ENCODE results near the gene ZNF474. TPM values are rescaled to one million over a fixed set of nuclear protein-coding genes. Genes with fewer than 3 reads are reported as not detected.

Gene ZNF474
- total RNA-seq, 2 donors from 2014 or later, result not detected

- intact Hi-C loops (cut with DNase I), result no loop called here
- 43 to 50% methylated on average over 2 of the region's 2 CpGs for WGBS, 2 donors
- no peak for DNase-seq
- Histone ChIP-seq H3K36me3 (replicated peaks in 1 of 2; ENCODE audit: insufficient read depth in 1 of 2, low read depth in 2 of 2) (no peaks in the 10 kb centered on the region), H3K27me3 (no peaks in the 10 kb centered on the region), H3K4me1 (no peaks in the 10 kb centered on the region), H3K4me3 (no peak overlapping the region), H3K27ac (no peak overlapping the region), H3K9me3 (no peaks in the 10 kb centered on the region)
- ATAC-seq, result no peak
- TF ChIP-seq, protein P1, sequence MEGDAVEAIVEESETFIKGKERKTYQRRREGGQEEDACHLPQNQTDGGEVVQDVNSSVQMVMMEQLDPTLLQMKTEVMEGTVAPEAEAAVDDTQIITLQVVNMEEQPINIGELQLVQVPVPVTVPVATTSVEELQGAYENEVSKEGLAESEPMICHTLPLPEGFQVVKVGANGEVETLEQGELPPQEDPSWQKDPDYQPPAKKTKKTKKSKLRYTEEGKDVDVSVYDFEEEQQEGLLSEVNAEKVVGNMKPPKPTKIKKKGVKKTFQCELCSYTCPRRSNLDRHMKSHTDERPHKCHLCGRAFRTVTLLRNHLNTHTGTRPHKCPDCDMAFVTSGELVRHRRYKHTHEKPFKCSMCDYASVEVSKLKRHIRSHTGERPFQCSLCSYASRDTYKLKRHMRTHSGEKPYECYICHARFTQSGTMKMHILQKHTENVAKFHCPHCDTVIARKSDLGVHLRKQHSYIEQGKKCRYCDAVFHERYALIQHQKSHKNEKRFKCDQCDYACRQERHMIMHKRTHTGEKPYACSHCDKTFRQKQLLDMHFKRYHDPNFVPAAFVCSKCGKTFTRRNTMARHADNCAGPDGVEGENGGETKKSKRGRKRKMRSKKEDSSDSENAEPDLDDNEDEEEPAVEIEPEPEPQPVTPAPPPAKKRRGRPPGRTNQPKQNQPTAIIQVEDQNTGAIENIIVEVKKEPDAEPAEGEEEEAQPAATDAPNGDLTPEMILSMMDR (IDR thresholded peaks at IDR 0.05), result no peak
- TF ChIP-seq POLR2A (IDR thresholded peaks at IDR 0.05), result no peak
Observed at GRCh38 chr5:122114501-122114900, 14.8 kb upstream of the ZNF474 start.

GRCh38 chr5:122118356-122118948 is 10.9 kb upstream of the ZNF474 start:
- Histone ChIP-seq H3K9me3 (no peaks in the 10 kb centered on the region), H3K4me1 (no peaks in the 10 kb centered on the region), H3K36me3 (replicated peaks in 1 of 2; ENCODE audit: insufficient read depth in 1 of 2, low read depth in 2 of 2) (no peaks in the 10 kb centered on the region), H3K27me3 (no peaks in the 10 kb centered on the region), H3K4me3 (no peak overlapping the region), H3K27ac (no peak overlapping the region)
- 71 to 74% methylated on average over 1 of the region's 1 CpG for WGBS, 2 donors
- DNase-seq (no peak), ATAC-seq (no peak)
- intact Hi-C loops (cut with DNase I), result no loop called here
- TF ChIP-seq, protein P1 (IDR thresholded peaks at IDR 0.05), result no peak
- no peak for TF ChIP-seq POLR2A (IDR thresholded peaks at IDR 0.05)

DNA sequence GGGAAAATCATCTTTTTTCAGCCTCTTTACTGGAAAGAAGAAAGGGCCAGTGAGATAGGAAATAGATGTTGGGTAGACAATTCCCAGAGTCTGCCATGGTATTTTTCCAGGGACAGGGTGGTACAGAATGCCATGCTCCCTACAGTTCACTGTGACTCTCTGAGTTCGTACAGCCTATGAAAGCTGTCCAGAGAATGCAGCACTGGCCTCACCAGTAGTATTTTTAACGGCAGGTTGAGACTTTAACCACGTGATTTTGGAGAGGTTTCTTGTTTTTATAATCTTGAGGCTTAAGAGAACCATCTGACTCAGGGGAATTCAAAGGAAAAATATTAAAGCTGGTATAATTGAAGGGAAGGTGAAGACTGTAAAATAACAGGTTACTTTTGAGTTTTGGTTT is 10.1 kb upstream of the ZNF474 start:
- H3K27me3 ChIP-seq, result no peaks in the 10 kb centered on the region
- H3K27ac ChIP-seq, result no peak overlapping the region
- H3K36me3 ChIP-seq (replicated peaks in 1 of 2; ENCODE audit: insufficient read depth in 1 of 2, low read depth in 2 of 2), result no peaks in the 10 kb centered on the region
- 58 to 76% methylated on average over 3 of the region's 3 CpGs for WGBS, 2 donors
- TF ChIP-seq, protein P1 (IDR thresholded peaks at IDR 0.05), result no peak
- no peak for TF ChIP-seq POLR2A (IDR thresholded peaks at IDR 0.05)
- ATAC-seq, result no peak
- H3K4me3 ChIP-seq, result no peak overlapping the region
- DNase-seq, result no peak
- no peaks in the 10 kb centered on the region for H3K9me3 ChIP-seq
- intact Hi-C loops (cut with DNase I), result no loop called here
- no peaks in the 10 kb centered on the region for H3K4me1 ChIP-seq

- H3K4me3 ChIP-seq, result no peak overlapping the region
- no peak overlapping the region for H3K27ac ChIP-seq
- ATAC-seq (no peak), DNase-seq (no peak)
- H3K27me3 ChIP-seq, result no peaks in the 10 kb centered on the region
- no peaks in the 10 kb centered on the region for H3K4me1 ChIP-seq
- no peak for TF ChIP-seq POLR2A (IDR thresholded peaks at IDR 0.05)
- TF ChIP-seq, protein P1 (IDR thresholded peaks at IDR 0.05), result no peak
- no peaks in the 10 kb centered on the region for H3K9me3 ChIP-seq
- intact Hi-C loops (cut with DNase I), result no loop called here
- WGBS, 2 donors, result 46 to 58% methylated on average over 2 of the region's 2 CpGs
- H3K36me3 ChIP-seq (replicated peaks in 1 of 2; ENCODE audit: insufficient read depth in 1 of 2, low read depth in 2 of 2), result no peaks in the 10 kb centered on the region
Observed at GRCh38 chr5:122120493-122120892, 8.9 kb upstream of the ZNF474 start.

DNA sequence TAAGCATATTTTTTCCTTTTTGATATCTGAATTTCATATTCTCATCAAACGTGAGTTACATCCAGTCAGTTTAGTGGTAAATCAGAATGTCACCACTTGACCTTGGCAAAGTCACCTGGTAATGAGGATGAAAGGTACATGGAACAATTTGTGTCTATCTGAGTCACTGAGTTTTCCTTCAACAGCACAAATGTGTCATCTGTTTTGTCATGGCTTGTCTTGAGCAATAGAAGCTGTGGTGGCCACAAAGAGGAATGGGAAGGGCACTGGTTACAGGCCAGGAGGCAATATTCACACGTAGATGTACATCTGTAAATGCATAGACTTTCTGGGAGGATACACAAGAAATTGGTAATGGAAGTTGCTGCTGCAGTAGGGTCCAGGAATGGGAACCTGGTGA is 8.4 kb upstream of the ZNF474 start:
- Histone ChIP-seq H3K4me1 (no peaks in the 10 kb centered on the region), H3K4me3 (no peak overlapping the region), H3K36me3 (replicated peaks in 1 of 2; ENCODE audit: insufficient read depth in 1 of 2, low read depth in 2 of 2) (no peaks in the 10 kb centered on the region), H3K27me3 (no peaks in the 10 kb centered on the region), H3K27ac (no peak overlapping the region), H3K9me3 (no peaks in the 10 kb centered on the region)
- WGBS, 2 donors, result 44 to 62% methylated on average over 2 of the region's 2 CpGs
- DNase-seq (no peak), ATAC-seq (no peak)
- intact Hi-C loops (cut with DNase I), result no loop called here
- no peak for TF ChIP-seq POLR2A (IDR thresholded peaks at IDR 0.05)
- TF ChIP-seq, protein P1 (IDR thresholded peaks at IDR 0.05), result no peak

All from body of pancreas (tissue), 4 donors.